HG02610 (cell line): ENCODE measurements around the gene DHRS4L2.
"Not testable (repeated sequence)": the region's sequence is repeated elsewhere in the genome, so short reads cannot be mapped to it uniquely, and the experiment has no call there.

ENCODE experiments used
- ATAC-seq: cut with Tn5 transposase; IDR thresholded peaks from one replicate; pipeline ENCODE4 v1.9.1; 2021; ENCODE audit warnings: mild to moderate bottlenecking, moderate library complexity; ENCODE audit not compliant: unreplicated experiment

Gene DHRS4L2

DNA sequence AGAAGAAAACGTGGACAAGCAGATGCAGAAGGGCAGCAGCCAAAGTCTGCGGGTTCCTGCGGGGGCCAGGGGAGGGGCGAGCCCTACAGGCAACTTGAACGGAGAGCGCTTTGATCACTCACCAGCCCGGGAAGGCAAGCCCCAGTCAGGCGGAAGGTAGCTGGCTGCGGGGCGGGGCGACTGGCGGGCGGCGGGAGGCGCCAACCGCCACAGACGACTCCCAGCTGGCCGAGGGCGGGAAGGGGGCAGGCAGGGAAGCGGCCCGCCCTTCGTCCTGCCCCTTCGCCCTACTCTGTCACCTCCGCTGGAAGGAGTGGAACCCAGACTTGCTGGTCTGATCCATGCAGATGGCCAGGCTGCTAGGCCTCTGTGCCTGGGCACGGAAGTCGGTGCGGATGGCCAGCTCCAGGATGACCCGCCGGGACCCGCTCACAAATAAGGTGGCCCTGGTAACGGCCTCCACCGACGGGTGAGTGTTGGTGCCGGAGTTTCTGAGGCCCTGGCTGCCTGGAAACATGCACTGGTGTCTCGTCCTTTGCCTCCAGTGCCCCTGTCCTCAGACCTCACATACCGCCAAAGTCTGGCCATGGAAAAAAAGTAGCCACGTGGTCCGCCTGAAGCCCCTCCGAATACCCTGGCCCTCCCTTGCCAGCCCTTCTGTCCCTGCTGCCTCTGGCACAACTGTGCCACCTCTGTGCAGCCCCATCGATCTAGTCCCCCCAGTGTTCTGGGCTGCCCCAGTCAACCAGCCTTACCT lies at the start of gene DHRS4L2:
Gene DHRS4L2, plus strand, starts transcription at position 323 of the 757 bp plus-strand sequence. Its CDS starts 19 bp downstream, at position 342.
- ATAC-seq = peak; percentile 90

DNA sequence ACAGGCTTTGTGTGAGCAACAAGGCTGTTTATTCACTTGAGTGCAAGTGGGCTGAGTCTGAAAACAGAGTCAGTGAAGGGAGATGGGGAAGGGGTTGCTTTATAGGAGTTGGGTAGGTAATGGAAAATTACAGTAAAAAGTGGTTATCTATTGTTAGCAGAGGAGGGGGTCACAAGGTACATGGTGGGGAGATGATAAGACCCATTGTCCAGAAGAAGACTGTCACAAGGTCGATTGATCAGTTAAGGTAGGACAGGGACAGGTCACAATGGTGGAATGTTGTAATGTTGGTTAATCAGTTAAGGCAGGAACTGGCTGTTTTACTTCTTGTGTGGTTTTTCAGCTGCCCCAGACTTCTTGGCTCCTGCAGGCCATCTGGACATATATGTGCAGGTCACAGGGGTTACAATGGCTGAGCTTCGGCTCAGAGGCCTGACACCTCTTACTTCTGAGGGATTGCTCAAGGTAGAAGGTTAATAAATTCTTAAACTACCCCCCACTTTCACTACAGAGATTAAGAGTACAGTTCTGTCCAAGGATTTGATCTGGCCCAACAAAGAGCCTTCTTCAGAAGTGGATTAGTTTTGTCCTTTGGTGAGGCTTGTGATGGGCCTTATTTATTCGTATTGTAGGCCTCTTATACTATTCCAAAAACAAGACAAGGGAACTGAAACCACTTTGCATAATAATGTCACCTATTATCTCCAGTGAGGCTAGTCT lies 49.0 kb upstream of the DHRS4L2 start:
- no peak for ATAC-seq

DNA sequence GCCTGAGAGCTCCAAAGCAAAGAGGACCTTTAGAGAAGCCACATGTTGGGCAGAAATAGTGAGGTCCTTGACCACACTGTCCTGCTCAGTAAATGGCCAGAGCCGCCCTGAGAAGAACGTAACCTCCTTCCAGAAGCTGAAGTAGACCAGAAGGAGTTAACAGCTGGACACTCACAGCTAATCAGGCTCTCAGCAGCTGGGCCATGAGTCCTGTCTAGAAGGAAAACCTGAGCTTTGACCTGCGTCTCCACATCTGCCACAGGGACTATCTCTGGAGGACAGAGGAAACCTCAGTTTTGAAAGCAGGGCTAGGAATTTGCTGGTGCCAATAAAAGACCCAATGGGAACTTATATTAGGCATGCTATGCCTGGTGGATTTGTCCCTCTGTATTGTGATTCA lies 47.5 kb upstream of the DHRS4L2 start:
- ATAC-seq = no peak

DNA sequence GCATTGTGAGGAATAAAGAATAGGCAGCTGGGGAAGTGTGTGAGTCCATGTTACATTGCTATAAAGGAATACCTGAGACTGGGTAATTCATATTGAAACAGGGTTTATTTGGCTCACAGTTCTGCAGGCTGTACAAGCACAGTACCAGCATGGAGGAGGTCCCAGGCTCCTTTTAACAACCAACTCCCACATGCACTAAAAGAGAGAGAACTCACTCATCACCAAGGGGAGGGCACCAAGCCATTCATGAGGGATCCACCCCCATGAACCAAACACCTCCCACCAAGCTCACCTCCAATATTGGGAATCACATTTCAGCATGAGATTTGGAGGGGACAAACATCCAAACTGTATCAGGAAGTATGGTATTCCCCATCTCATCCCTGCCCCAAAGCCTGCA lies 47.1 kb upstream of the DHRS4L2 start:
- ATAC-seq = no peak

DNA sequence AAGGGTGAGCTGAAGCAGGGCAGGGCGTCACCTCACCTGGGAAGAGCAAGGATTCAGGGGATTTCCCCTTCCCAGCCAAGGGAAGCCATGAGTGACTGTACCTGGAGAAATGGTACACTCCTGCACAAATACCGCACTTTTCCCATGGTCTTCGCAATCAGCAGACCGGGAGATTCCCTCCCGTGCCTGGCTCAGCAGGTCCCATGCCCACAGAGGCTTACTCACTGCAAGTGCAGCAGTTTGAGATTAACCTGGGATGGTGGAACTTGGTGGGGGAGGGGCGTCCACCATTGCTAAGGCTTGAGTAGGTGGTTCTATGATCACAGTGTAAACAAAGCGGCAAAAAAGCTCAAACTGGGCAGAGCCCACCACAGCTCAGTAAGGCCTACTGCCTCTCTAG lies 46.1 kb upstream of the DHRS4L2 start:
- ATAC-seq = no peak

DNA sequence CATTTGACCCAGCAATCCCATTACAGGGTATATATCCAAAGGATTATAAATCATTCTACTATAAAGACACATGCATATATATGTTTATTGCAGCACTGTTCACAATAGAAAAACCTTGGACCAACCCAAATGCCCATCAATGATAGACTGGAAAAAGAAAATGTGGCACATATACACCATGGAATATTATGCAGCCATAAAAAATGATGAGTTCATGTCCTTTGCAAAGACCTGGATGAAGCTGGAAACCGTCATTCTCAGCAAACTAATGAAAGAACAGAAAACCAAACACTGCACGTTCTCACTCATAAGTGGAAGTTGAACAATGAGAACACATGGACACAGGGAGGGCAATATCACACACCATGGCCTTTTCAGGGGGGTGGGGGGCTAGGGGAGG lies 39.7 kb upstream of the DHRS4L2 start:
- not testable (repeated sequence) for ATAC-seq

DNA sequence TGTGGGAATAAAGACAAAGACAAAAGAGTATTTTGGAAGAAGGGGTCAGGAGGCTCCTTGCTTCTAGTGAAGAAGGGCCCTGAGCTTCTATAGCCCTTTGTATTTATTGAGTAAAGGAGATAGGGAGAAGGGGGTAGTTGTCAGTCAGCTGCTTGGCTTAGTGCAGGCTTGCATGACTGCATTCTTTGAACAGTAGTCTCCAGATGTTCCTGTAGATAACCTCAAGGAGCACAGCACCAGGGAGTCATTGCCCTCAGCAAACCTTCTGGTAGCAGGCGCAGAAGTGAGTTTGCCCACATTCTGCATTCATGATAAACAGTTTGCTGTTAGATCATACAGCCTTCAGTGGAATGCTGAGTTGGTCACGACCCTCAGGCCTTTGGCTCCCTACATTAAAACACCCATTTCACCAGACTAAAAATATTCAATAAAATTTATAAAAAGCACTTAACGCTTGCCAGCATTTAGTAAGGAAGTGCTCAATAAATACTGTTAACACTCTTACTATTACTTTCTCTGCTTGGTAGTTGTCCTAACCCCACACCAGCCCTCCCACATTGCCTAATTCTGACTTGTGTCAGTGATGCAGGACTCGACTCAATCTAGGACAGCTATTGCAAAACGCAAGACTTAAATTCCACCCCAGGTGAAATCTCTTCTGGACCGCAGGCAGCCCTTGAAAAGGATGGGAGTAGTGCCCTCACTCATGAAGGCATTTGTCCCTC lies 38.2 kb upstream of the DHRS4L2 start:
- ATAC-seq = no peak

DNA sequence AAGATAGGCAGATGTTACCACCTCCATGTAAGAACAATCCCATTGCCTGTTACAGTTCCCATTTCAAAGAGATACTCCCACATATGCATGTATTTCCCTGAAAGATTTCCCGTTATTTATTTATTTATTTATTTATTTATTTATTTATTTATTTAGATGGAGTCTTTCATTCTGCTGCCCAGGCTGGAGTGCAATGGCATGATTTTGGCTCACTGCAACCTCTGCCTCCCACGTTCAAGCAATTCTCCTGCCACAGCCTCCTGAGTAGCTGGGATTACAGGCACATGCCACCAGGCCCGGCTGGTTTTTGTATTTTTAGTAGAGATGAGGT lies 37.6 kb upstream of the DHRS4L2 start:
- not testable (repeated sequence) for ATAC-seq

DNA sequence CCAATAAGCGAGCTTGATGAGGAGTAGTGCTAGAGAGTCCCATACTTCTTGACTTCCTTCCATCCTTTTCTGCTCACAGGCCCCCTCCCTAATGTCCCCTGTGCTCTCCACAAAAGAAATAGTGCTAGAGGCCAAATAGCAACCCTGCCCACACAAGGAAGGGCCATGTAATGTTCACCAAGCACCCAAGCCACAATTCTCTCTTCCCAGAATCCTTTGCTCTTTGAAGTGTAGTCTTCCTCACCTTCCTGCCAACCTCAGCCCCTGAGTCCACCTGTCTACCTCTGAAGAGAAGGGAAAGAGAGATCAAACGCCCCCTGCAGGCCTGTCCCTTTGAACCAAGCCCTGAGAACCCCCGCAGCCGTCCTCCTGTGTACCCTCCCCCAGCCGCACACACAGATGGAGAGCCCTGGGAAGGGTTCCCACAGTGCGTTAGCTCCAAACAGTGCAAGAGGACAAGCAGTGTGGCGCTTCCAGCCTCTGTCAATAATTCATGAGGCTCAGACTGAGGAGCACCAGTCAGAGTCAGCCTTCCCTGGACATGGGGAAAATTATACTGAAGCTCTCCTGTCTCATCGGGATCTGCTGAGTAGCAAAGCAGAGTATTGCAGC lies 37.0 kb upstream of the DHRS4L2 start:
- no peak for ATAC-seq

DNA sequence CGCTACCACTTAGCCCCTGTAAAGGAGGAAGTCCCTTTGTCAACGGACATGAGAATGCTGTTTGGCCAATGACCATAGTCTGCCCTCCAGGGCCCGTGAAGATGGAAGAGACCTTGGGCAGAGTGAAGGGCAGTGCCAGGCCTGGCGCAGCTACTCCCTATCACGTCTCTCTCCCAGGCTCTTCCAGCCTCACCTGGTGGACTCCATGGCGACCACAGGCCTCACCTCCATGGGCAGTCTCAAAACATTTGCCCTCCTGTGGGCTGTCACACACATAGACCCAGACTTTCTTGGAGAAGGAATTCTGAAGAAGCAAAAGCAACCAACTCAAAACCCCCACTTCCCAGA lies 35.6 kb upstream of the DHRS4L2 start:
- not testable (repeated sequence) for ATAC-seq

DNA sequence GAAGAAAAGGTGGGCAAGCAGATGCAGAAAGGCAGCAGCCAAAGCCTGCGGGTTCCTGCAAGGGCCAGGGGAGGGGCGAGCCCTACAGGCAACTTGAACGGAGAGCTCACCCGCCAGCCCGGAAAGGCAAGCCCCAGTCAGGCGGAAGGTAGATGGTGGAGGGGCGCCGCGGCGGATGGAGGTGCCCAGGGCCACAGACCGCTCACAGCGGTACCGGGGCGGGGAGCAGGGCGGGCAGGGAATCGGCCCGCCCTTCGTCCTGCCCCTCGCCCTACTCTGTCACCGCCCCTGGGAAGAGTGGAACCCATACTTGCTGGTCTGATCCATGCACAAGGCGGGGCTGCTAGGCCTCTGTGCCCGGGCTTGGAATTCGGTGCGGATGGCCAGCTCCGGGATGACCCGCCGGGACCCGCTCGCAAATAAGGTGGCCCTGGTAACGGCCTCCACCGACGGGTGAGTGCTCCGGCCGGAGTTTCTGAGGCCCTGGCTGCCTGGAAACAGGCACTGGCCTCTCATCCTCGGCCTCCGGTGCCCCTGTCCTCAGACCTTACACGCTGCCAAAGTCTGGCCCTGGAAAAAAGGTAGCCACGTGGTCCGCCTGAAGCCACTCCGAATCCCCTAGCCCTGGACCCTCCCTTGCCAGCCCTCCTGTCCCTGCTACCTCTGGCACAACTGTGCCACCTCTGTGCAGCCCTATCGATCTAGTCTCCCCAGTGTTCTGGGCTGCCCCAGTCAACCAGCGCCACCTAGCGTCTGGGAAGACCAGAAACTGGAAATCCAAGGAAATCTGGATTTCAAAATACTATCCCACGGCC lies 35.1 kb upstream of the DHRS4L2 start, which contains the start of gene DHRS4:
Gene DHRS4, plus strand, starts transcription at position 307 of the 815 bp plus-strand sequence. Its CDS starts 19 bp downstream, at position 326.
- peak; percentile 71 for ATAC-seq

DNA sequence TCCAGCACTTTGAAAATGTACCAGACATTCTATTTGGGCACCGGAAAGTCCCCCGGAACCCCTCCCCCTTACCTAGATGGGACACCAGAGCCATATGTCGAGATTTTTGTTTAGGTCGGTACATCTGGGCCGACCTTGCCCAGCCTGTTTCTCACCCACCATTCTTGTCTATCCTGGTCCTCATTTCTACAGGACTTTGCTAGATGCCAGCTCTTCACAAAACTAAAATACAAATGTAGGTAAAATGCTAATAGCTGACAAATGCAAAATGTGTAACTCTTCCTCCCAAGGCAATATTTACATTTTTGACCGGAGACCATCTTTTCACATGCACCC lies 34.5 kb upstream of the DHRS4L2 start:
- ATAC-seq = peak; percentile 15

DNA sequence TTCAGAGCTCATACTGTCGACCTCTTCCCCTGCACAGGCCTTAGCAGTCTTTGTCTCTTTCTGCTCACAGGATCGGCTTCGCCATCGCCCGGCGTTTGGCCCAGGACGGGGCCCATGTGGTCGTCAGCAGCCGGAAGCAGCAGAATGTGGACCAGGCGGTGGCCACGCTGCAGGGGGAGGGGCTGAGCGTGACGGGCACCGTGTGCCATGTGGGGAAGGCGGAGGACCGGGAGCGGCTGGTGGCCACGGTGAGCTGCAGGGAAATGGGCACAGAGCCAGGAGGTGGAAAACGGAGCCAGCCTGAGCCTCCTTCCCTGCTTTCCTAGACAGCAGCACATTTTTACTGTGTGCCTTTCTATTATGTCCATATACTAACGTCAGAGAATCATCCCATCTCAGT lies 33.8 kb upstream of the DHRS4L2 start:
- ATAC-seq = not testable (repeated sequence)

DNA sequence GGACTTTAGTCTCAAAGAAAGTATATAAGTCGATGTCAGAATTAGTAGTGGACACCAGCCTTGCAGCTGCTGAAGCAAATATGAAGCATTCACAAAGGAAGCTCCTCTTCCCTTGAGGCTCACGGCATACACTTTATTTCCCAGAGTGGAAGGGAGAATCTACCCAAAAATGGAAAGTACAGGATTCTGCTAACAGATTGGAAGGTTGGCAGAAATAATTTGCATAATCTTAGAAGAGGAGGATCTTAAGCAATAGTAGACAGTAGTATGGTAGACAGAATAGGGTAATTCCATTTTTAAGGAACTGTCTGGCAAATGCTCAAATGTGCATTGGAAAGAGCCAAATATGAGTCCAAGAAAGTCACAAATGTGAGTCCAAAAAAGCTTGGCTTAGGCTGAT lies 32.9 kb upstream of the DHRS4L2 start:
- ATAC-seq = not testable (repeated sequence)

DNA sequence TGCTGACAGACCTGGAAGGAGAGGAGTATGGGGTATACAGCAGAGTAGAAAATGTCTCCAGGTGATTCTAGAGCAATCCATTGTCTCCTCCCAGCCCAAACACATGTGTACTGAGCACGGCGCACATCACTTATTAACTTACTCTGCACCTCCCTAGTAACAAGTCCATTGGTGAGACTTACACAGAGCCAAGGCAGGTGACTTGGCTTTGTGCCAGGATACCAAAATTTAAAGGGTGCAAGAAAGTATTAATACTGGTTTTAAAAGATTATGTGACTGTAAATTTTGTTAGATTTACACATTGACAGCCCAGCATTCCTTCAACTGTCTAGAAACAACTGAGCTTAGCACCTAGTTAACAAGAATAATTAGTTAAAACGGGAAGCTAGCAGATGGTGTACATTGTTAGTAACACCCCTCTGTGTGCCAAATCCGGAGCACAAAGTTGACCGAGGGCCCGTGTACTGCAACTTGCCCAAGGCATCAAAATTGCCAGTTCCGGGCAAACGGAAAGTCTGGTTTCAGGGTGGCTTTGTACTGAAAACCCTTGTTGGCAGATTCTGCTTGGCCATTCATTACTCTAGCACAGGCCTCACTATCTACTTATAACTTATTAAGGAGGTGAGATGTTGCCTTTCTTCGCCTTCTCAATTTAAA lies 30.7 kb upstream of the DHRS4L2 start:
- not testable (repeated sequence) for ATAC-seq

DNA sequence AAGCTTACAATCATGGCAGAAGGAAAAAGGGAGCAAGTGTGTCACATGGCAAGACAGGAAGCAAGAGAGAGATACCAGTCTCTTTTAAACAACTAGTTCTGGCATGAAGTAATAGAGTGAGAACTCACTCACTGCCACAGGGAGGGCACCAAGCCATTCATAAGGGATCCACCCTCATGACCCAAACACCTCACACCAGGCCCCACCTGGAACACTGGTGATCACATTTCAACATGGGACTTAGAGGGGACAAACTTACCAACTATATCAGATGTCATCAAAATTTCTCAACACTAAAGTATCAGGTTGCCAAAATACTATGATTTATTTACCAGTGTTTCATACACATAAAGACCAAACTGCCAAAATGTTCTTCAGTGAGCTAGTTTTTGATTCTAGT lies 27.8 kb upstream of the DHRS4L2 start:
- not testable (repeated sequence) for ATAC-seq

DNA sequence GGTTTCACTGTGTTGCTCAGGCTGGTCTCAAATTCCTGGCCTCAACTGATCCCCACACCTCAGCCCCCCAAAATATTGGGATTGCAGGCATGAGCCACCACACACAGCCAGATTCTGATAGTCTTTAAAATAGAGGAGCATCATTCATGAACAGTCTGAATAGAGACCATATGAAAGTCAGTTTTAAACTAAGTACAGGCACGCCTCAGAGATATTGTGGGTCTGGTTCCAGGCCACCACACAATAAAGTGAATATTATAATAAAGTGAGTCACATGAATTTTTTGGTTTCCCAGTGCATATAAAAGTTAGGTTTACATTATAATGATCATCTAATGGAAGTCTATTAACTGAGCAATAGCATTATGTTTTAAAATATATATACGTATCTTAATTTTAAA lies 27.0 kb upstream of the DHRS4L2 start:
- not testable (repeated sequence) for ATAC-seq

DNA sequence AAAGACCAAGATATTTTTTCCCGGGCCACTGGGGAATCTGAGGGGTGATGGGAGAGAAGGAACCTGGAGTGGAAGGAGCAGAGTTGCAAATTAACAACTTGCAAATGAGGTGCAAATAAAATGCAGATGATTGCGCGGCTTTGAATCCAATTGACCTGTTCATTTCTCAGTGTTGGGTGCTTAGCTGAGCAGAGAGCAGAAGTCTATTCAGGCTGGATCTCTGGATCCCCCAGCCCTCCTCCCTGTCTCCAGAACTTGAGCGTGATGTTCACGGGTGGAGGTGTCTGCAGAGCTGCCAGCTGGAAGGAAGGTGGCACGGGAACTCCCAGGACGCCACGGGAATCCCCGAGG lies 19.6 kb upstream of the DHRS4L2 start:
- not testable (repeated sequence) for ATAC-seq

DNA sequence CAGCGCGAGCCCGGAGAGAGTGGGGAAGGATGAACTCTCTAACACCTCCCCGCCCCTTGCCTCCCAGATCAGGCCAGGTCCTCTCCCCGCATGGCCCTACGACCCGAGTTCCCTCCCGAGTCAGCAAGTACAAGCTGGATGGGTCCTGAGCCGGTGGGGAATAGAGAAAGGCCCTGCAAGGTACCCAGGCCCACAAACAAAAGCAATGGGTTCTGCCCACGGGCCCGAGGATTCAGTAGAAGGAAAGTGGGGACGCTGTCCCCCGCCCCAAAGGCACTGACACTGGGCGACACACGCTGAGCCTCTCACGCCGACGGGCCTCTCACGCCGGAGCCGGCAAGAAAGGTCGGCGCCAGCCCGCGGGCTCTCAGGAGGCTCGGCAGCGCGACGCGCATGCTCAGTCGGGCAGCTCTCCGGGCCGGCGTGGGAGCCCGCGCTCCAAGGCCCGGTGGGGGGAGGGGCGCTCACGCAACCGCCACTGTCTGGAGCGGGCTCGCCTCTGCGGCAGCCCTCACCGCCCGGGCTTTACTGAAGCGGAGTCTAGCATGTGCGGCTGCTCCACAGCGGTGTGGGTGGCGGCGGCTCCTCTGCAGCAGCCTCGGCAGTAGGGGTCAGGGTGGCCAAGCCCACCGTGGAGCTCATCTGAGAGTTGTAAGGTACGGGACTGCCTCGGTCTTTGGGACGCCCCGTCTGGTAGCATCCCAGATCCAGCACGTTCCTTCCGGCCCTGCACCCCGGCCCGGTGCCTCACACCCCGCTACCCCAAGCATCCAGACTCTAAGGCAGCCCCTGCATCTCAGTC lies 19.0 kb upstream of the DHRS4L2 start:
- ATAC-seq = peak; percentile 76
